SK-N-SH (cell line): ENCODE data around the gene RASA4B. TPM values are rescaled to one million over a fixed set of nuclear protein-coding genes. Genes with fewer than 3 reads are reported as not detected.
"Not testable (repeated sequence)": the region's sequence is repeated elsewhere in the genome, so short reads cannot be mapped to it uniquely, and the experiment has no call there.

ENCODE experiments used
- CTCF ChIA-PET: fragments of 300-600, 350-600 bp; formaldehyde crosslinking; extraction: SDS; loops from one replicate; lab custom pipeline; 2021; lab: Yijun Ruan, JAX
- POLR2A ChIA-PET: fragments of 350-600 bp; sonication (Branson Sonifier 250); formaldehyde crosslinking; extraction: SDS; loops from one replicate; lab custom pipeline; 2020; ENCODE audit warnings: antibody characterized with exemption, inconsistent platforms; lab: Yijun Ruan, JAX
- DNase-seq: peaks from one replicate; pipeline ENCODE4 v3.0.0; 2012
- H2AFZ ChIP-seq: fragments of 200-600 bp; sonication (generic); 2 replicates; pipeline ENCODE4 v1.8.1; 2016; ENCODE audit warnings: antibody characterized with exemption, mild to moderate bottlenecking, low read depth
- H3F3A ChIP-seq: fragments of 200-600 bp; sonication (generic); replicated peaks from 2 replicates; pipeline ENCODE3; 2016; ENCODE audit warnings: antibody characterized with exemption, mild to moderate bottlenecking; ENCODE audit not compliant: insufficient read depth
- H3K27ac ChIP-seq, 2 experiments: fragments of 200-500 bp in 1 of 2; fragments of 200-600 bp in 1 of 2; sonication (Bioruptor generic) in 1 of 2; sonication (generic), shearing (Covaris generic) in 1 of 2; 2 replicates each; pipeline versions ENCODE4 v1.5.1 to v1.6.1; 2014 to 2016; ENCODE audit warnings: low read depth in 2 of 2, inconsistent platforms in 1 of 2, low read length in 1 of 2, mild to moderate bottlenecking in 1 of 2, mixed read lengths in 1 of 2
- H3K27me3 ChIP-seq: fragments of 200-600 bp; sonication (generic), shearing (Covaris generic); 2 replicates; pipeline ENCODE4 v1.6.1; 2016; ENCODE audit warnings: mixed run types; ENCODE audit not compliant: insufficient read depth
- H3K36me3 ChIP-seq, 2 experiments: fragments of 200-500 bp in 1 of 2; fragments of 200-600 bp in 1 of 2; sonication (Bioruptor generic) in 1 of 2; sonication (generic) in 1 of 2; replicated peaks in 1 of 2; 2 replicates each; pipeline versions ENCODE3 to v1.5.1; 2014 to 2016; ENCODE audit warnings: low read length in 1 of 2, mild to moderate bottlenecking in 1 of 2; ENCODE audit not compliant: insufficient read depth in 2 of 2, control insufficient read depth in 1 of 2
- H3K4me1 ChIP-seq, 2 experiments: fragments of 200-500 bp in 1 of 2; fragments of 200-600 bp in 1 of 2; sonication (Bioruptor generic) in 1 of 2; sonication (generic), shearing (Covaris generic) in 1 of 2; 2 replicates each; pipeline versions ENCODE4 v1.5.1 to v1.6.1; 2014 to 2016; ENCODE audit warnings: low read depth in 1 of 2, low read length in 1 of 2, mixed run types in 1 of 2; ENCODE audit not compliant: insufficient read depth in 2 of 2, control insufficient read depth in 1 of 2
- H3K4me2 ChIP-seq: fragments of 200-600 bp; sonication (generic), shearing (Covaris generic); 2 replicates; pipeline ENCODE4 v1.6.1; 2017; ENCODE audit warnings: mixed run types
- H3K4me3 ChIP-seq, 2 experiments: fragments of 200-500 bp in 1 of 2; fragments of 200-600 bp in 1 of 2; sonication (Bioruptor generic) in 1 of 2; sonication (generic), shearing (Covaris generic) in 1 of 2; 2 replicates each; pipeline versions ENCODE4 v1.5.1 to v1.8.1; 2014 to 2016; ENCODE audit warnings: low read depth in 2 of 2, inconsistent platforms in 1 of 2, low read length in 1 of 2, mild to moderate bottlenecking in 1 of 2, mixed read lengths in 1 of 2, moderate library complexity in 1 of 2
- H3K79me2 ChIP-seq: fragments of 200-600 bp; sonication (generic); 2 replicates; pipeline ENCODE4 v1.8.1; 2017; ENCODE audit warnings: mild to moderate bottlenecking; ENCODE audit not compliant: insufficient read depth
- H3K9ac ChIP-seq: fragments of 200-600 bp; sonication (generic); 2 replicates; pipeline ENCODE4 v1.6.1; 2017; ENCODE audit warnings: mixed run types
- H3K9me2 ChIP-seq: fragments of 200-600 bp; sonication (generic); 2 replicates; pipeline ENCODE4 v1.6.1; 2017; ENCODE audit warnings: mixed run types
- H3K9me3 ChIP-seq: fragments of 200-600 bp; sonication (generic); 2 replicates; pipeline ENCODE4 v1.6.1; 2017; ENCODE audit warnings: mixed run types, mild to moderate bottlenecking, moderate library complexity
- H4K20me1 ChIP-seq: fragments of 200-600 bp; sonication (generic); 2 replicates; pipeline ENCODE4 v1.6.1; 2017; ENCODE audit warnings: mild to moderate bottlenecking, mixed run types; ENCODE audit not compliant: insufficient read depth
- WGBS: methylation state at CpG from one replicate; pipeline ENCODE4 v1.1.6; 2017; ENCODE audit warnings: low lambda C conversion rate; 5-methylcytosine and 5-hydroxymethylcytosine counted together
- polyA plus RNA-seq, 3 experiments: library from polyadenylated mRNA; depleted of rRNA; stranded (reverse); fragments of >200 nt; gene quantifications; 2 replicates each; pipeline ENCODE4 v1.2.3, GENCODE V29; 2012

RASA4B gene
- polyA plus RNA-seq, 1 of the 3 experiments (the other 2 are of a cell fraction) = 19.5 TPM

DNA sequence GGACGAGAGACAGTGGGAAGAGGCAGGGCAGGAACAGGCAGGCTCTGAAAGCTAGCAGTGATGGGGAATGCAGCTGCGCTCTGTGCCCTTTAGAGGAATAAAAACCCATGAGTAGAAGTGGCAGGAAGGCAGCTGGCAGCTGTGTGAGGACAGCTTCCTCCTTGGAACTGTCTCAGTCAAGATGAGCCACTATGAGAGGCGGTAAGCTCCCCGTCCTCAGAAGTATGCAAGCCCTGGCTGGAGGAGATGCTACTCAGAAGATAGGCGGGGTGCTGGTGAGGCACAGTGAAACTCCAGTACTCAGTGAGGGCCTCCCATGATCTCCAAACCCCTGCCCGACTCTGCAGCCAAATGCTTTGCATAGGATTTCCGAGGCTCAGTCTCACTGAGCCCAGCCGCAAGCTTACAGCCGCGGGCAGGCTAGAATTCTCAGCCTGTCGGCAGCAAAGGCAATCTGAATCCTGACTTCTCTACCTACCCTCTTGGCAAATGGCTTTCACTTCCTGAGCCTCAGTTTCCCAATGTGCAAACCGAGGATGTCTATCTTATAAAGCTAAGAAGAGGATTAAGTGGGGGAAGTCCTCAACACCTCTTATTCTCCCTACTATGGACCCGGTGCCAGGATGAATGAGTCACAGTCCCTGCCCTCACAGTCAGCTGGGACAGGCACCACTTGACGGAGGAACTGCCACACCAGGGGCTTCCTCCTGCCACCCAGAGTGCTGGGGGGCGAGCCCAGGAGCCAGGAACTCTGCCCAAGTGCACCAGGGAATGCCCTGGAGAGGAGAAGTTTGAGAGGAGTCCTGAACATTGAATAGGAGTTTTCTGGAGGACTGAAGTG, 2.5 kb downstream of the RASA4B start:
- H3K4me3 ChIP-seq, H3K36me3 ChIP-seq, POLR2A ChIA-PET: not testable (repeated sequence)

GRCh38 chr7:102512642-102513221, 4.8 kb downstream of the RASA4B start:
- H4K20me1 ChIP-seq, H3K27me3 ChIP-seq, H3K36me3 ChIP-seq, DNase-seq, CTCF ChIA-PET, H3K9me3 ChIP-seq, H3K4me1 ChIP-seq, H3K9me2 ChIP-seq, H3K79me2 ChIP-seq, POLR2A ChIA-PET, H2AFZ ChIP-seq, H3F3A ChIP-seq: not testable (repeated sequence)
- WGBS = 42% methylated on average over 5 of the region's 5 CpGs
- Histone ChIP-seq H3K4me2 (peak overlapping the region; percentile 81), H3K9ac (peak overlapping the region; percentile 53; the same call in 1 of the 2 replicates), H3K4me3 (peak overlapping the region in 1 of 2 experiments; percentile 22; a peak in 1 of 4 replicates), H3K27ac (peak overlapping the region; percentile 60 to 76; a peak in 3 of 4 replicates)

More for the DNA sequence above, 2.5 kb downstream of the RASA4B start:
- CTCF ChIA-PET, H3K4me2 ChIP-seq, H3K27me3 ChIP-seq, H4K20me1 ChIP-seq, H3K27ac ChIP-seq, H3K9me3 ChIP-seq, H2AFZ ChIP-seq, H3K79me2 ChIP-seq, H3K9ac ChIP-seq, DNase-seq, H3F3A ChIP-seq, H3K9me2 ChIP-seq, H3K4me1 ChIP-seq: not testable (repeated sequence)
- no CpG with 5 or more reads among the region's 15 CpGs for WGBS

DNA sequence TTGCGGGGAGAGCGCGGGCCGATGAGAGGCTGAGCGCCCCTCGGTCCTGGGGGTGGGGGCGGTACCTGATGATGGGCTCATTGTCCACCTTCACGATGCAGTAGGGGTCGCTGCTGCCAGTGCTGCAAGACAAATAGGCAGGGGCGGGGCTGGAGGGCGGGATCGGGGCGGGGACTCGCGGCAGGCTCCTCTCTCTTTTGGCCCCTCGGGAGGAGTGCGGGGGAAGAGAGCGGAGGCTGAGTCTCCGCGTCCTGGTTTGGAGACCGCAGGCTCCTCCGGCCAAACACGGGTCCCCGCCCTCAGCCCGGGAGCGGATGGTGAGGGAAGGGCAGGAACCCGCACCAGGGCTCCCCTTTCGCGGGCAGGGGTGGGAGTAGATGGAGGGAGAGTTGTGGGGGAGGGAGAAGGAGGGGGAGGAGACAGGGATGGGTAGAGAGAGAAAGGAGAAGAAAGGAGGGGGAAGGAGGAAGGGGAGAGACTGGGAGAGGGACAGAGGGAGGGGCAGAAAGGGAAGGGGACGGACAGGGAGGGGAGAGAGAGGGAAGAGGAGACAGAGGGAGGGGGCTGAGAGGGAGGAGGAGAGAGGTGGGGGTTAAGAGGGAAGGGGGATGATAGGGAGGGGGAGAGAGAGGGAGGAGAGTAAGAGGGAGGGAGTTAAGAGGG, 5.6 kb downstream of the RASA4B start:
- DNase-seq, H3K9me3 ChIP-seq, H3K4me2 ChIP-seq, POLR2A ChIA-PET, H3K9me2 ChIP-seq, H3K4me1 ChIP-seq, H4K20me1 ChIP-seq, H3F3A ChIP-seq, H2AFZ ChIP-seq, H3K36me3 ChIP-seq, H3K4me3 ChIP-seq, H3K9ac ChIP-seq, H3K79me2 ChIP-seq, CTCF ChIA-PET, H3K27ac ChIP-seq, H3K27me3 ChIP-seq: not testable (repeated sequence)
- WGBS = no CpG with 5 or more reads among the region's 30 CpGs

- H3K4me1 ChIP-seq, H3K9me2 ChIP-seq, H3K36me3 ChIP-seq, H3K9ac ChIP-seq, H3F3A ChIP-seq, H3K27me3 ChIP-seq, DNase-seq, H4K20me1 ChIP-seq, H3K79me2 ChIP-seq, H2AFZ ChIP-seq, H3K4me3 ChIP-seq, H3K4me2 ChIP-seq, CTCF ChIA-PET, H3K9me3 ChIP-seq, H3K27ac ChIP-seq, POLR2A ChIA-PET: not testable (repeated sequence)
- WGBS = 83% methylated on average over 4 of the region's 8 CpGs
These were observed 7.0 kb downstream of the RASA4B start for GRCh38 chr7:102510575-102510974.

GRCh38 chr7:102507410-102508088, 10.0 kb downstream of the RASA4B start:
- H4K20me1 ChIP-seq, H3K36me3 ChIP-seq, CTCF ChIA-PET, DNase-seq, H3K9ac ChIP-seq, H3K9me3 ChIP-seq, H3K4me1 ChIP-seq, H2AFZ ChIP-seq, H3K27ac ChIP-seq, H3K4me2 ChIP-seq, H3K27me3 ChIP-seq, POLR2A ChIA-PET, H3K79me2 ChIP-seq, H3K4me3 ChIP-seq, H3K9me2 ChIP-seq, H3F3A ChIP-seq: not testable (repeated sequence)
- 100% methylated on average over 2 of the region's 8 CpGs for WGBS
